ENCODE measurements around the gene MDN1. TPM values are rescaled to one million over a fixed set of nuclear protein-coding genes. Genes with fewer than 3 reads are reported as not detected.
"Not testable (repeated sequence)": the region's sequence is repeated elsewhere in the genome, so short reads cannot be mapped to it uniquely, and the experiment has no call there.

The MDN1 gene
- total and polyA plus RNA-seq, 8 donors = 15.6 to 27.5 (median 18.1) TPM

DNA sequence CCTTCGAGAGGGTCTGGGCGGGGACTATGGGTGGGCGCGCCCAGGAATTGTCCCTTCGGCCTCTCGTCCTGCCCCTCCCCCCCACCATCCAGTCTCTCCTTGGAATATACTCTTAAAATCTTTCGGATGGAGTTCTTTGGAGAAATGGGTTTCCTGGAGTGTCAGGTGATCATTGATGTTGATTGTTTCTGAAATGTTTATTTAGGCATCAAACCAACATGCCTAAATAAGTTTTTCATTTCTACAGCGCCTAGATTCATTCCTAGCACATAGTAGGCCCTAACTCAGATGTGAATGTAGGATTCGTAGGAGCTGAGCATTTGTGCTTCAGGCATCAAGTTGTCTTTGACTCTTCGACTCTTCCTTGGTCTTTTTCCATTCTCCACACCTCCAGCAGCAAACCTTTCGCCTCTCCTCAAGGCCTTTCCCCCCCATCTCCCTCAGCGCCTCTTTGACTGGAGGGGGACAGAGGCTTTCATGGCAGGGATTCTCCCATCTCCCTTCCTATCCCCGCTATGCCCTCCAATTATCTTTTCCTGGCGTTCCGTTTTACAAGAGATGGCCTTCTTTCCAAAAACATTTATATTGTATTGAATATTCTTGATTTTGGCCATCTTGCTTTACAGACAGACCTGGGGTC, 10.7 kb upstream of the MDN1 start:
- ATAC-seq = no peak
- TF ChIP-seq, protein P1, sequence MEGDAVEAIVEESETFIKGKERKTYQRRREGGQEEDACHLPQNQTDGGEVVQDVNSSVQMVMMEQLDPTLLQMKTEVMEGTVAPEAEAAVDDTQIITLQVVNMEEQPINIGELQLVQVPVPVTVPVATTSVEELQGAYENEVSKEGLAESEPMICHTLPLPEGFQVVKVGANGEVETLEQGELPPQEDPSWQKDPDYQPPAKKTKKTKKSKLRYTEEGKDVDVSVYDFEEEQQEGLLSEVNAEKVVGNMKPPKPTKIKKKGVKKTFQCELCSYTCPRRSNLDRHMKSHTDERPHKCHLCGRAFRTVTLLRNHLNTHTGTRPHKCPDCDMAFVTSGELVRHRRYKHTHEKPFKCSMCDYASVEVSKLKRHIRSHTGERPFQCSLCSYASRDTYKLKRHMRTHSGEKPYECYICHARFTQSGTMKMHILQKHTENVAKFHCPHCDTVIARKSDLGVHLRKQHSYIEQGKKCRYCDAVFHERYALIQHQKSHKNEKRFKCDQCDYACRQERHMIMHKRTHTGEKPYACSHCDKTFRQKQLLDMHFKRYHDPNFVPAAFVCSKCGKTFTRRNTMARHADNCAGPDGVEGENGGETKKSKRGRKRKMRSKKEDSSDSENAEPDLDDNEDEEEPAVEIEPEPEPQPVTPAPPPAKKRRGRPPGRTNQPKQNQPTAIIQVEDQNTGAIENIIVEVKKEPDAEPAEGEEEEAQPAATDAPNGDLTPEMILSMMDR (IDR thresholded peaks at IDR 0.05) = no peak
- 7 to 8% methylated on average over 15 of the region's 15 CpGs for whole genome bisulfite sequencing, 2 donors
- FAIRE-seq = no peak
- no peaks in the 10 kb centered on the region for H3K36me3 ChIP-seq
- H3K4me1 ChIP-seq = peaks cover 0 to 10% (median 0%) of the 10 kb centered on the region in 3 donors
- DNase-seq = no peak
- H3K9me3 ChIP-seq = no peaks in the 10 kb centered on the region
- no peaks in the 10 kb centered on the region for H3K27me3 ChIP-seq
- peak overlapping the region in 3 of 4 donors; percentile 39 to 67 (median 53) for H3K27ac ChIP-seq
- intact Hi-C loops (cut with DNase I) = no loop called here
- H3K4me3 ChIP-seq = peak overlapping the region; percentile 47 to 90 (median 81)

DNA sequence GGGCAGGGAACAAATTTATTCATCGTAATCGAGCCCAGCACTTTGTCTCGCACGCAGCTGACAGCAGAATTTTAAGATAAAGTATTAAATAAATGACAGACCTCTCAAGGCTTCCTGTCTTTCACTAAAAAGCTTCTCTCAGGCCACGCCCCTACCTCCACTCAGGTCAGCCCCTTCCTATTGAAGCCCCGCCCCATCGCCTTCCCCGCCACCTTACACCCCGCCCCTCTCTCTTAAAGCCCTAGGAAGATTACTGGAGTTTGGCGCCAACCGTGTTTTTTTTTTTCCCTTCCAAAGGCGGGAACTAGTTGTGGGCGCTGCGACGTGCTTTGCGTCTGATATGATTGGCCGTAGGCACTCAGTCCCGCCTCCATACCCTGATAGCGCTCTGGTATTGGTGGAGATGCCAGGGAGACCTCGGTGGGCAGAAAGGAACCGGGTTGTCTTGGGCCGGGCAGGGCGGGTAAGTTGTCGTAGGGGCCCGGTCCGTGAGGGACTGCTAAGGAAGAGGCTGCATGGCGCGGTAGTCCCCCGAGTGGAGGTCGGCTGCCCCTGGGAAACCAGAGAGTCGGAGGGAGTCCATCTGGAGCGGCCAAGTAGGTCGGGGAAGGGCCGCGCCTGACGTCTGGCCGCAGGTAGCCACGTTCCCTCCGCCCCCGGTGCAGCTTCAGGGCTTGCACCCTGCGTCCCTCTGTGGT, 10.0 kb upstream of the MDN1 start, which contains the start of gene CASP8AP2:
TSS of gene CASP8AP2 (plus strand) at position 409 of the 698 bp plus-strand sequence.
- Histone ChIP-seq H3K36me3 (no peaks in the 10 kb centered on the region), H3K27ac (peak within 1 kb of the TSS; percentile 35 to 85 (median 62)), H3K4me3 (peak within 1 kb of the TSS; percentile 47 to 90 (median 81)), H3K27me3 (no peaks in the 10 kb centered on the region), H3K9me3 (no peaks in the 10 kb centered on the region), H3K4me1 (peaks cover 0 to 10% (median 0%) of the 10 kb centered on the region in 3 donors)
- ATAC-seq = peak; percentile 97 to 99 (median 98)
- TF ChIP-seq, protein P1 (IDR thresholded peaks at IDR 0.05) = no peak
- 0% methylated on average over 40 to 41 of the region's 41 CpGs for WGBS, 2 donors
- intact Hi-C loops (cut with DNase I) = no loop called here
- peak; percentile 98 for FAIRE-seq
- DNase-seq = peak; percentile 83 to 96 (median 94)

DNA sequence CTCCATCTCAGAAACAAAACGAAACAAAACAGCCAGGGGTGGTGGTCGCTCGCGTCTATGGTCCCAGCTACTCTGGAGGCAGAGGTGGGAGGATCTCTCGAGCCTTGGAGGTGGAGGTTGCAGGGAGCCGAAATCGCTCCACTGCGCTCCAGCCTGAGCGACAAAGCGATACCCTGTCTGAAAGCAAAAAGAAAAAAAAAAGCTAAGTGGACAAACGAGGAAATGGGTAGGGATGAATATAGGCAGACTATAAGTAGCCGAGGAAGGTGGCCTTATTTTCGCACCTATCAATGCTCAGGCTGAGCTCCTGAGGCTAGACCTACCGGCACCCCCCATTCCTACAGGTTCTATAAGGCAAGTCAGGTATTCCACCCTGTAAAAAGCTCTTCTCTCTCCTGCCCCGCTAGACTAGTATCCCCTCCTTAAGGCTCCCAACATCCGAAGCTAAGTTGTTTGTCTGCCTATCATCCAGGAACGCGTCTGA, 9.4 kb upstream of the MDN1 start:
- intact Hi-C loops (cut with DNase I) = no loop called here
- DNase-seq (peak in 2 of 6 donors; percentile 13 to 22), ATAC-seq (peak; percentile 22 to 53 (median 28)), FAIRE-seq (no peak)
- Histone ChIP-seq H3K36me3 (no peaks in the 10 kb centered on the region), H3K4me3 (peak overlapping the region; percentile 42 to 90 (median 66)), H3K27ac (peak overlapping the region; percentile 18 to 85 (median 60)), H3K9me3 (no peaks in the 10 kb centered on the region), H3K4me1 (peaks cover 0 to 10% (median 0%) of the 10 kb centered on the region in 3 donors), H3K27me3 (no peaks in the 10 kb centered on the region)
- 3 to 7% methylated on average over 18 of the region's 18 CpGs for WGBS, 2 donors
- TF ChIP-seq, protein P1 (IDR thresholded peaks at IDR 0.05) = no peak

DNA sequence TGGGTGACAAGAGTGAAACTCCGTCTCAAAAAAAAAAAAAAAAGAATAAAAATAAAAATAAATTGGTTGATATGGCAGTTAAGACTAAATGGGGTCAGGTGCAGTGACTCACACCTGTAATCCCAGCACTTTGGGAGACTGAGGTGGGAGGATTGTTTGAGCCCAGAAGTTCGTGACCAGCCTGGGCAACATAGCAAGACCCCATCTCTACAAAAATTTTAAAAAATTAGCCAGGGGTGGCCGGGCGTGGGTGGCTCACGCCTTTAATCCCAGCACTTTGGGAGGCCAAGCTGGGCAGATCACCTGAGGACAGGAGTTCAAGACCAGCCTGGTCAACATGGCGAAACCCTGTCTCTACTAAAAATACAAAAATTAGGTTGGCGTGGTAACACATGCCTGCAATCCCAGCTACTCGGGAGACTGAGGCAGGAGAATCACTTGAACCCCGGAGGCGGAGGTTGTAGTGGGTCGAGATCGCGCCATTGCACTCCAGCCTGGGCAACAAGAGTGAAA, 8.9 kb upstream of the MDN1 start:
- DNase-seq; intact Hi-C loops (cut with DNase I); H3K36me3 ChIP-seq; FAIRE-seq; ATAC-seq; H3K9me3 ChIP-seq; H3K27me3 ChIP-seq: not testable (repeated sequence)
- Histone ChIP-seq H3K27ac (peak overlapping the region; percentile 18 to 85 (median 60)), H3K4me1 (peaks cover 0 to 10% (median 0%) of the 10 kb centered on the region in 3 donors), H3K4me3 (peak overlapping the region; percentile 42 to 90 (median 66))
- 47 to 59% methylated on average over 12 to 13 of the region's 13 CpGs for WGBS, 2 donors

DNA sequence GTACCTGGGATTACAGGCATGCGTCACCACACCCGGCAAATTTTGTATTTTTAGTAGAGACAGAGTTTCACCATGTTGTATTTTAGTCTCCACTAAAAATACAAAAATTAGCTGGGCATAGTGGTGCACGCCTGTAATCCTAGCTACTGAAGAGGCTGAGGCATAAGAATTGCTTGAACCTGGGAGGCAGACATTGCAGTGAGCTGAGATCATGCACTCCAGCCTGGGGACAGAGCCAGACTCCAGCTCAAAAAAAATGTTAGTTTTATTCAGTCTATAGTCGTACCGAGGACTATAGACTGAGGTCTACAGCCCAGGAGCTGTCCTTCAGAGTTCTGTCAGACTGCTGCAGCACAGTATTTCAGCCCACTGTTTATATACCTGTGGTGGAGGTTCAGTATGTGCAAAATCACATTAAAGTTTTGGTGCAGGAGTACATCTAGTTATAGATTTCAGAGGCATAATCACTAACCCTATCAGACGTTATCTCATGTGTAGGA, 6.5 kb upstream of the MDN1 start:
- H3K27me3 ChIP-seq = no peaks in the 10 kb centered on the region
- intact Hi-C loops (cut with DNase I) = no loop called here
- DNase-seq (no peak), ATAC-seq (no peak), FAIRE-seq (no peak)
- TF ChIP-seq, protein P1 (IDR thresholded peaks at IDR 0.05) = no peak
- H3K4me1 ChIP-seq = peaks cover 0 to 9% (median 0%) of the 10 kb centered on the region in 3 donors
- H3K27ac ChIP-seq = no peak overlapping the region
- H3K4me3 ChIP-seq = no peak overlapping the region
- H3K9me3 ChIP-seq = no peaks in the 10 kb centered on the region
- 76 to 78% methylated on average over 6 of the region's 6 CpGs for WGBS, 2 donors
- H3K36me3 ChIP-seq = no peaks in the 10 kb centered on the region
